Large intestine (tissue), 12 donors: ENCODE results near the gene RTEL1. TPM values are rescaled to one million over a fixed set of nuclear protein-coding genes. Genes with fewer than 3 reads are reported as not detected.
A peak's percentile ranks its signal among the peaks of the same experiment; 100 is the strongest.
"Not testable (repeated sequence)": the region's sequence is repeated elsewhere in the genome, so short reads cannot be mapped to it uniquely, and the experiment has no call there.

Experiments used
- DNase-seq, 2 donors: peaks; one replicate each; pipeline versions ENCODE4 v3.0.0 to v3.0.0-alpha.2; 2013
- H3K27ac ChIP-seq: one replicate; pipeline ENCODE4 v1.5.1; 2013; ENCODE audit warnings: low read length
- H3K27me3 ChIP-seq: 2 replicates; pipeline ENCODE4 v1.6.1; 2013; ENCODE audit warnings: low read length; ENCODE audit not compliant: control insufficient read depth, insufficient read depth
- H3K36me3 ChIP-seq: 2 replicates; pipeline ENCODE4 v1.6.1; 2013; ENCODE audit warnings: low read length; ENCODE audit not compliant: control insufficient read depth, insufficient read depth
- H3K4me1 ChIP-seq: one replicate; pipeline ENCODE4 v1.6.1; 2013; ENCODE audit warnings: low read length; ENCODE audit not compliant: control insufficient read depth, insufficient read depth
- H3K4me3 ChIP-seq: one replicate; pipeline ENCODE4 v1.5.1; 2013; ENCODE audit warnings: low read length
- H3K9me3 ChIP-seq: one replicate; pipeline ENCODE4 v1.6.1; 2013; ENCODE audit warnings: mild to moderate bottlenecking, low read depth, low read length, moderate library complexity; ENCODE audit not compliant: control insufficient read depth
- WGBS: methylation state at CpG from one replicate; pipeline ENCODE4 v1.1.5; 2013; ENCODE audit warnings: low lambda C conversion rate; ENCODE audit not compliant: insufficient coverage; 5-methylcytosine and 5-hydroxymethylcytosine counted together
- long read RNA-seq, 11 donors: transcript quantifications; one replicate each; lab custom pipeline, GENCODE V29; 2026
- polyA plus RNA-seq: library from polyadenylated mRNA; unstranded; fragments of 120-200 nt; gene quantifications from one replicate; pipeline ENCODE4 v1.2.1, GENCODE V29; 2013

RTEL1 gene
- polyA plus RNA-seq: 12.2 TPM
- long read RNA-seq, donor 1, full-length matches to known transcripts: 1 of 1 reads
- long read RNA-seq, donor 1, partial matches to known transcripts: 0 of 1 reads
- long read RNA-seq, donor 1, other reads (novel, unspliced or antisense): 0 of 1 reads
- long read RNA-seq, donor 2: 0 reads
- long read RNA-seq, donor 3: 0 reads
- long read RNA-seq, donor 4: 0 reads
- long read RNA-seq, donor 5: 0 reads
- long read RNA-seq, donor 6: 0 reads
- long read RNA-seq, donor 7: 0 reads
- long read RNA-seq, donor 8: 0 reads
- long read RNA-seq, donor 9: 0 reads
- long read RNA-seq, donor 10, full-length matches to known transcripts: 1 of 1 reads
- long read RNA-seq, donor 10, partial matches to known transcripts: 0 of 1 reads
- long read RNA-seq, donor 10, other reads (novel, unspliced or antisense): 0 of 1 reads
- long read RNA-seq, donor 11: 0 reads

- WGBS: no CpG with 5 or more reads among the region's 73 CpGs
- H3K27ac ChIP-seq: peak within 1 kb of the TSS; percentile 79
- H3K9me3 ChIP-seq: no peaks in the 10 kb centered on the region
Measured at GRCh38 chr20:63657937-63658748, at the start of gene RTEL1. TSS of gene RTEL1 (plus strand) at chr20:63658312. CDS start at chr20:63659403, 1,091 bp downstream.

GRCh38 chr20:63610581-63611435 is 47.3 kb upstream of the RTEL1 start:
- WGBS: no CpG with 5 or more reads among the region's 17 CpGs

More at GRCh38 chr20:63657937-63658748, at the start of gene RTEL1:
- Histone ChIP-seq H3K4me1 (peaks cover 29% of the 10 kb centered on the region), H3K36me3 (peaks cover 21% of the 10 kb centered on the region), H3K4me3 (peak within 1 kb of the TSS; percentile 91), H3K27me3 (peaks cover 11% of the 10 kb centered on the region)
- DNase-seq: peak; percentile 86 to 97

GRCh38 chr20:63611646-63612045 is 46.5 kb upstream of the RTEL1 start:
- peaks cover 3% of the 10 kb centered on the region for H3K9me3 ChIP-seq
- WGBS: no CpG with 5 or more reads among the region's 10 CpGs
- no peak for DNase-seq
- H3K36me3 ChIP-seq: peaks cover 21% of the 10 kb centered on the region
- H3K4me1 ChIP-seq: no peaks in the 10 kb centered on the region
- H3K4me3 ChIP-seq: no peak overlapping the region
- H3K27me3 ChIP-seq: no peaks in the 10 kb centered on the region
- H3K27ac ChIP-seq: no peak overlapping the region

More at GRCh38 chr20:63610581-63611435, 47.3 kb upstream of the RTEL1 start:
- no peak overlapping the region for H3K4me3 ChIP-seq
- H3K27me3 ChIP-seq: no peaks in the 10 kb centered on the region
- no peaks in the 10 kb centered on the region for H3K4me1 ChIP-seq
- DNase-seq: no peak
- no peak overlapping the region for H3K27ac ChIP-seq
- peaks cover 3% of the 10 kb centered on the region for H3K9me3 ChIP-seq
- H3K36me3 ChIP-seq: peaks cover 17% of the 10 kb centered on the region

GRCh38 chr20:63612276-63612931 is 45.7 kb upstream of the RTEL1 start:
- Histone ChIP-seq H3K27ac (no peak overlapping the region), H3K4me3 (no peak overlapping the region), H3K4me1 (no peaks in the 10 kb centered on the region), H3K9me3 (peaks cover 3% of the 10 kb centered on the region), H3K27me3 (no peaks in the 10 kb centered on the region), H3K36me3 (peaks cover 28% of the 10 kb centered on the region)
- WGBS: no CpG with 5 or more reads among the region's 20 CpGs
- no peak for DNase-seq

- H3K4me1 ChIP-seq, H3K27ac ChIP-seq, DNase-seq, H3K4me3 ChIP-seq, H3K9me3 ChIP-seq, H3K27me3 ChIP-seq: not testable (repeated sequence)
- peaks cover 42% of the 10 kb centered on the region for H3K36me3 ChIP-seq
- WGBS: no CpG with 5 or more reads among the region's 18 CpGs
Measured at GRCh38 chr20:63613863-63614594, 44.1 kb upstream of the RTEL1 start.

GRCh38 chr20:63617092-63617875 is 40.8 kb upstream of the RTEL1 start:
- Histone ChIP-seq H3K27ac (no peak overlapping the region), H3K9me3 (peaks cover 3% of the 10 kb centered on the region), H3K4me3 (no peak overlapping the region), H3K4me1 (no peaks in the 10 kb centered on the region), H3K27me3 (no peaks in the 10 kb centered on the region), H3K36me3 (peaks cover 48% of the 10 kb centered on the region)
- WGBS: no CpG with 5 or more reads among the region's 41 CpGs
- DNase-seq: no peak

GRCh38 chr20:63617876-63618265 is 40.2 kb upstream of the RTEL1 start:
- no peak overlapping the region for H3K27ac ChIP-seq
- H3K9me3 ChIP-seq: peaks cover 3% of the 10 kb centered on the region
- H3K4me3 ChIP-seq: no peak overlapping the region
- no peaks in the 10 kb centered on the region for H3K4me1 ChIP-seq
- WGBS: no CpG with 5 or more reads among the region's 8 CpGs
- no peak for DNase-seq
- H3K36me3 ChIP-seq: peaks cover 45% of the 10 kb centered on the region
- H3K27me3 ChIP-seq: no peaks in the 10 kb centered on the region

- H3K4me1 ChIP-seq: no peaks in the 10 kb centered on the region
- peaks cover 3% of the 10 kb centered on the region for H3K9me3 ChIP-seq
- peaks cover 45% of the 10 kb centered on the region for H3K36me3 ChIP-seq
- no peak overlapping the region for H3K4me3 ChIP-seq
- no CpG with 5 or more reads among the region's 11 CpGs for WGBS
- H3K27me3 ChIP-seq: no peaks in the 10 kb centered on the region
- H3K27ac ChIP-seq: no peak overlapping the region
- no peak for DNase-seq
Measured at GRCh38 chr20:63618291-63618980, 39.7 kb upstream of the RTEL1 start.
